Measurements from ENCODE around the gene RPL37. TPM values are rescaled to one million over a fixed set of nuclear protein-coding genes. Genes with fewer than 3 reads are reported as not detected.

RPL37 gene
- polyA plus RNA-seq, 1 donor (not counting 4 experiments of a cell fraction or from before 2014, with no cell fraction given): 3,448 TPM

DNA sequence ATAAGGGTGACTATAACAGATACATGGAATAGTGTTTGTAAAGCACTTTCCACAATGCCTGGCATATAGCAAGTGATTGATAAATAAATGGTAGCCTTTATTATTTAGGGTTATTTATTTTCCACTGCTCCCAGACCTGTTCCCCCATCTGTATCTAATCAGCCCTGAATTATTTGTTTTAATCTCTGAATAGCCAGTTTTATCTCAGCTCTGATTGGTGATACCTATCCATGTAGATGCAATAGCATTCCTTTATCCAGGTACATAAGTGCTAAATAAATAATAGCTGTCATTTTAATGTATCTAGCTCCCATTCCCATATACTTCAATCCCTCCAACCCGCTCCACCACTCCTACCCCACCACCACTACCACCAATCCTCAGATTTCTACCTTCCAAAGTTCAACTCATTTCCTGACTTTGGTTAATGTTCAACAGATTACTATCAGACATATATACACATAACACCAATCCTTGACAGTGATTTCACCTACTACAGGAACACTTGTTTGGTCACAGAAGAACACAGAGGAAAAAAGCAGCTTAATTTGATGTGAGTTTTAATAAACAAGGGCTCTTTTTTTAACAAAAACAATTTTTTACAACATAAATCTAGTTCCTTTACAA lies 50.9 kb downstream of the RPL37 start:
- Histone ChIP-seq H3K9me1 (ENCODE audit: control insufficient read depth, extremely low read depth, insufficient read depth, low read length) (peaks cover 4% of the 10 kb centered on the region), H3K9me3 (ENCODE audit: control insufficient read depth, low read depth, low read length) (no peaks in the 10 kb centered on the region), H3K4me2 (ENCODE audit: control insufficient read depth, extremely low read depth, insufficient read depth, low read depth, low read length) (no peak overlapping the region), H4K20me1 (ENCODE audit: control insufficient read depth, extremely low read depth, insufficient read depth, low read length) (peaks cover 3% of the 10 kb centered on the region), H3K4me1 (ENCODE audit: control insufficient read depth, extremely low read depth, insufficient read depth, low read length) (peaks cover 3% of the 10 kb centered on the region), H3K4me3 (ENCODE audit: control insufficient read depth in 2 of 3, extremely low read depth in 1 of 3, insufficient read depth in 2 of 3, low read depth in 1 of 3, low read length in 3 of 3) (no peak overlapping the region), H3K27me3 (ENCODE audit: control insufficient read depth, extremely low read depth, insufficient read depth, low read length) (no peaks in the 10 kb centered on the region), H3K9ac (ENCODE audit: control insufficient read depth, extremely low read depth, insufficient read depth, low read length) (no peak overlapping the region), H3K36me3 (ENCODE audit: control insufficient read depth in 2 of 2, extremely low read depth in 1 of 2, insufficient read depth in 2 of 2, low read length in 2 of 2) (no peaks in the 10 kb centered on the region), H2AFZ (ENCODE audit: control insufficient read depth, low read length) (no peak overlapping the region), H3K79me2 (ENCODE audit: control insufficient read depth, insufficient read depth, low read length) (peaks cover 97% of the 10 kb centered on the region), H3K27ac (ENCODE audit: control insufficient read depth, insufficient read depth, low read length) (no peak overlapping the region)
- DNase-seq (ENCODE audit: low read depth, low spot score) (no peak), FAIRE-seq (no peak)
- dilution Hi-C loops (cut with MboI; ENCODE audit: extremely low pct_ligation_motif_present, low sequenced_read_pairs): no loop called here
- TF ChIP-seq EZH2 (IDR thresholded peaks at IDR 0.05; ENCODE audit: low read length): no peak
- TF ChIP-seq, protein P1, sequence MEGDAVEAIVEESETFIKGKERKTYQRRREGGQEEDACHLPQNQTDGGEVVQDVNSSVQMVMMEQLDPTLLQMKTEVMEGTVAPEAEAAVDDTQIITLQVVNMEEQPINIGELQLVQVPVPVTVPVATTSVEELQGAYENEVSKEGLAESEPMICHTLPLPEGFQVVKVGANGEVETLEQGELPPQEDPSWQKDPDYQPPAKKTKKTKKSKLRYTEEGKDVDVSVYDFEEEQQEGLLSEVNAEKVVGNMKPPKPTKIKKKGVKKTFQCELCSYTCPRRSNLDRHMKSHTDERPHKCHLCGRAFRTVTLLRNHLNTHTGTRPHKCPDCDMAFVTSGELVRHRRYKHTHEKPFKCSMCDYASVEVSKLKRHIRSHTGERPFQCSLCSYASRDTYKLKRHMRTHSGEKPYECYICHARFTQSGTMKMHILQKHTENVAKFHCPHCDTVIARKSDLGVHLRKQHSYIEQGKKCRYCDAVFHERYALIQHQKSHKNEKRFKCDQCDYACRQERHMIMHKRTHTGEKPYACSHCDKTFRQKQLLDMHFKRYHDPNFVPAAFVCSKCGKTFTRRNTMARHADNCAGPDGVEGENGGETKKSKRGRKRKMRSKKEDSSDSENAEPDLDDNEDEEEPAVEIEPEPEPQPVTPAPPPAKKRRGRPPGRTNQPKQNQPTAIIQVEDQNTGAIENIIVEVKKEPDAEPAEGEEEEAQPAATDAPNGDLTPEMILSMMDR (optimal IDR thresholded peaks at IDR 0.05 in 1 of 3, IDR thresholded peaks at IDR 0.05 in 1 of 3, conservative IDR thresholded peaks at IDR 0.05 in 1 of 3; ENCODE audit: extremely low read depth in 1 of 3, insufficient read depth in 2 of 3, low read length in 3 of 3): no peak

DNA sequence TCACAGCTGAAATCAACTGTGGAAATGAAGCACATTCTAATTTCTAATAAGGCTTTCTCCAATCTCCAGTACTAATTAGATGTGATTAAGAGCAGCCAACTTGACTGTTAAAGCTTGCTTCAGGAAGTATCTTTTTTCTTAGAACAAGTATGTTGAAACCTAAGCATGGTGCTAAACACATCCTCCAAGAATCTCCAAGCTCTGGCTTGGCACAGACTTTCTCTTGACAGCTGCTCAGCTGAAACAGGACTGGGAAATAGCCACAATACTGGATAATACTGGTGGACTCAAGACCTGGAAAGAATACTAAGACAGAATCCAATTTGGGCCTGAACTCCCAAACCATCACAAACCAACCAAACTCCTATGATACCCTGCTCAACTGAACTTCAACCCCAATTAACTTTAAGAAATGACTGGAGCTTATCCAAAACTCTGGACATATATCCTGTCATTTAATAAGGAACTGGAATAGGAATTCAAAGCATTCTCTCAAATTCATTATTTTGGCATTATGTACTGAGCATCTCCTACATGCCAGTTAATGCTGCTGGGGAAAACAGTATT lies 53.1 kb downstream of the RPL37 start:
- no peak overlapping the region for H3K4me2 ChIP-seq (ENCODE audit: control insufficient read depth, extremely low read depth, insufficient read depth, low read depth, low read length)
- no peak for DNase-seq (ENCODE audit: low read depth, low spot score)
- peaks cover 3% of the 10 kb centered on the region for H3K4me1 ChIP-seq (ENCODE audit: control insufficient read depth, extremely low read depth, insufficient read depth, low read length)
- no peaks in the 10 kb centered on the region for H3K36me3 ChIP-seq (ENCODE audit: control insufficient read depth in 2 of 2, extremely low read depth in 1 of 2, insufficient read depth in 2 of 2, low read length in 2 of 2)
- H3K9me3 ChIP-seq (ENCODE audit: control insufficient read depth, low read depth, low read length): no peaks in the 10 kb centered on the region
- H3K4me3 ChIP-seq (ENCODE audit: control insufficient read depth in 2 of 3, extremely low read depth in 1 of 3, insufficient read depth in 2 of 3, low read depth in 1 of 3, low read length in 3 of 3): no peak overlapping the region
- peaks cover 4% of the 10 kb centered on the region for H3K9me1 ChIP-seq (ENCODE audit: control insufficient read depth, extremely low read depth, insufficient read depth, low read length)
- TF ChIP-seq, protein P1 (optimal IDR thresholded peaks at IDR 0.05 in 1 of 3, IDR thresholded peaks at IDR 0.05 in 1 of 3, conservative IDR thresholded peaks at IDR 0.05 in 1 of 3; ENCODE audit: extremely low read depth in 1 of 3, insufficient read depth in 2 of 3, low read length in 3 of 3): no peak
- TF ChIP-seq EZH2 (IDR thresholded peaks at IDR 0.05; ENCODE audit: low read length): no peak
- no peak overlapping the region for H2AFZ ChIP-seq (ENCODE audit: control insufficient read depth, low read length)
- no peak overlapping the region for H3K9ac ChIP-seq (ENCODE audit: control insufficient read depth, extremely low read depth, insufficient read depth, low read length)
- dilution Hi-C loops (cut with MboI; ENCODE audit: extremely low pct_ligation_motif_present, low sequenced_read_pairs): no loop called here
- H3K27ac ChIP-seq (ENCODE audit: control insufficient read depth, insufficient read depth, low read length): no peak overlapping the region
- peaks cover 90% of the 10 kb centered on the region for H3K79me2 ChIP-seq (ENCODE audit: control insufficient read depth, insufficient read depth, low read length)
- H4K20me1 ChIP-seq (ENCODE audit: control insufficient read depth, extremely low read depth, insufficient read depth, low read length): peaks cover 3% of the 10 kb centered on the region
- FAIRE-seq: no peak
- H3K27me3 ChIP-seq (ENCODE audit: control insufficient read depth, extremely low read depth, insufficient read depth, low read length): no peaks in the 10 kb centered on the region

All from keratinocyte (primary cell).